ENCODE data around the gene GPD1L.
A peak's percentile ranks its signal among the peaks of the same experiment; 100 is the strongest.

GPD1L gene

GRCh38 chr3:32140943-32141342 lies 34.5 kb downstream of the GPD1L start:
- DNase-seq: no peak

- DNase-seq: peak; percentile 45
Measured at GRCh38 chr3:32143849-32144757, 37.7 kb downstream of the GPD1L start.

GRCh38 chr3:32146746-32147211 lies 40.4 kb downstream of the GPD1L start:
- DNase-seq: no peak

GRCh38 chr3:32147509-32147908 lies 41.1 kb downstream of the GPD1L start:
- DNase-seq: no peak

GRCh38 chr3:32147933-32148332 lies 41.5 kb downstream of the GPD1L start:
- DNase-seq: no peak

GRCh38 chr3:32148351-32148750 lies 41.9 kb downstream of the GPD1L start:
- DNase-seq: no peak

- DNase-seq: no peak
Measured at GRCh38 chr3:32153414-32154204, 47.2 kb downstream of the GPD1L start.

GRCh38 chr3:32154205-32154579 lies 47.8 kb downstream of the GPD1L start:
- no peak for DNase-seq

GRCh38 chr3:32155117-32155516 lies 48.7 kb downstream of the GPD1L start:
- no peak for DNase-seq

- DNase-seq: no peak
Measured at GRCh38 chr3:32157600-32158264, 51.3 kb downstream of the GPD1L start.

GRCh38 chr3:32160706-32161214 lies 54.3 kb downstream of the GPD1L start:
- DNase-seq: no peak

GRCh38 chr3:32165442-32165841 lies 59.0 kb downstream of the GPD1L start:
- DNase-seq: no peak

GRCh38 chr3:32166654-32167053 lies 60.2 kb downstream of the GPD1L start:
- no peak for DNase-seq

- no peak for DNase-seq
Measured at GRCh38 chr3:32172420-32172819, 66.0 kb downstream of the GPD1L start.

- peak; percentile 60 for DNase-seq
Measured at GRCh38 chr3:32175607-32176197, 69.3 kb downstream of the GPD1L start.

GRCh38 chr3:32176989-32177701 lies 70.7 kb downstream of the GPD1L start:
- DNase-seq: peak; percentile 62

- peak; percentile 21 for DNase-seq
Measured at GRCh38 chr3:32177702-32178198, 71.3 kb downstream of the GPD1L start.

GRCh38 chr3:32180141-32180784 lies 73.8 kb downstream of the GPD1L start:
- no peak for DNase-seq

GRCh38 chr3:32181365-32181764 lies 74.9 kb downstream of the GPD1L start:
- DNase-seq: no peak

GRCh38 chr3:32181796-32182195 lies 75.4 kb downstream of the GPD1L start:
- DNase-seq: no peak

GRCh38 chr3:32184187-32184730 lies 77.8 kb downstream of the GPD1L start:
- DNase-seq: no peak

All from effector CD4-positive, alpha-beta T cell (primary cell).